Skeletal muscle tissue (tissue), 4 donors: ENCODE results near the gene BCDIN3D. TPM values are rescaled to one million over a fixed set of nuclear protein-coding genes. Genes with fewer than 3 reads are reported as not detected.

Source experiments
- H3K27ac ChIP-seq: one replicate; pipeline ENCODE4 v1.7.0; 2013; ENCODE audit warnings: mild to moderate bottlenecking, low read depth, low read length, inconsistent platforms
- H3K27me3 ChIP-seq, 3 donors: one replicate each; pipeline ENCODE4 v1.7.0; 2013; ENCODE audit warnings: low read length in 3 of 3; ENCODE audit not compliant: control insufficient read depth in 3 of 3, insufficient read depth in 3 of 3
- H3K36me3 ChIP-seq, 3 donors: one replicate each; pipeline ENCODE4 v1.7.0; 2013; ENCODE audit warnings: low read length in 3 of 3; ENCODE audit not compliant: control insufficient read depth in 3 of 3, insufficient read depth in 3 of 3
- H3K4me1 ChIP-seq, 3 donors: one replicate each; pipeline ENCODE4 v1.7.0; 2013; ENCODE audit warnings: low read length in 3 of 3, mild to moderate bottlenecking in 3 of 3; ENCODE audit not compliant: control insufficient read depth in 3 of 3, insufficient read depth in 3 of 3
- H3K4me3 ChIP-seq, 3 donors: one replicate each; pipeline ENCODE4 v1.7.0; 2013; ENCODE audit warnings: low read length in 3 of 3
- H3K9ac ChIP-seq, 3 donors: one replicate each; pipeline ENCODE4 v1.7.0; 2013; ENCODE audit warnings: low read length in 3 of 3, mild to moderate bottlenecking in 3 of 3, moderate library complexity in 2 of 3, low read depth in 1 of 3
- H3K9me3 ChIP-seq, 3 donors: one replicate each; pipeline ENCODE4 v1.7.0; 2013; ENCODE audit warnings: low read length in 3 of 3; ENCODE audit not compliant: control insufficient read depth in 3 of 3
- total RNA-seq: library from RNA; depleted of rRNA; stranded (reverse); fragments of >200 nt; gene quantifications from one replicate; pipeline ENCODE4 v1.2.3, GENCODE V29; 2014
- donor health status: Osteomylitis.

The BCDIN3D gene
- total RNA-seq, 1 donor from 2014 or later: 6.8 TPM

DNA sequence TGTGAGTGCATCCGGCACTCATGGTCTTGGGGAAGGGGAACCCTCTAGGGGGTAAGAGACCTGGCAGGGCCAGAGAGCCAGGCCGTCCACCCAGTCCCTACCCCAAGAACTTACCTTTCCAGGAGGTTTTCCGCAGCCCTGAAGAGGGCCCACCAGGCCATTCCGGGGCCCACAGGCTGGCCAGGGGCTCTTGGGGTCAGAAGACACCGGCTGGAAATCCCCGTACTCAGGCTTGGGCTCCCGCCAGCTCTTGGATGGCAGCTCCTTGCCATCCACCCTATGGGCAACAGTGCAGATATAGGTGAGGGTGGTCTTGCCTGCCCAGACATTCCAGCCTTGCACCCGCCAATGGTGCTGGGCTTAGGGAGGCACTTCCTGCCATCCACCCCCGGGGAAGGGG lies 49.3 kb downstream of the BCDIN3D start:
- Histone ChIP-seq H3K4me3 (no peak overlapping the region), H3K9me3 (no peaks in the 10 kb centered on the region), H3K36me3 (peaks cover 37 to 43% (median 42%) of the 10 kb centered on the region in 3 donors), H3K9ac (no peak overlapping the region), H3K4me1 (no peaks in the 10 kb centered on the region), H3K27me3 (no peaks in the 10 kb centered on the region), H3K27ac (no peak overlapping the region)

- Histone ChIP-seq H3K36me3 (peaks cover 32 to 37% (median 37%) of the 10 kb centered on the region in 3 donors), H3K27me3 (no peaks in the 10 kb centered on the region), H3K9me3 (no peaks in the 10 kb centered on the region), H3K9ac (no peak overlapping the region), H3K4me3 (no peak overlapping the region), H3K27ac (no peak overlapping the region), H3K4me1 (no peaks in the 10 kb centered on the region)
These were observed 49.8 kb downstream of the BCDIN3D start for GRCh38 chr12:49792976-49793580.

- Histone ChIP-seq H3K4me1 (no peaks in the 10 kb centered on the region), H3K27ac (no peak overlapping the region), H3K27me3 (no peaks in the 10 kb centered on the region), H3K9ac (no peak overlapping the region), H3K9me3 (no peaks in the 10 kb centered on the region), H3K36me3 (peaks cover 25 to 30% (median 30%) of the 10 kb centered on the region in 3 donors), H3K4me3 (no peak overlapping the region)
These were observed 50.5 kb downstream of the BCDIN3D start for GRCh38 chr12:49792181-49792970.

DNA sequence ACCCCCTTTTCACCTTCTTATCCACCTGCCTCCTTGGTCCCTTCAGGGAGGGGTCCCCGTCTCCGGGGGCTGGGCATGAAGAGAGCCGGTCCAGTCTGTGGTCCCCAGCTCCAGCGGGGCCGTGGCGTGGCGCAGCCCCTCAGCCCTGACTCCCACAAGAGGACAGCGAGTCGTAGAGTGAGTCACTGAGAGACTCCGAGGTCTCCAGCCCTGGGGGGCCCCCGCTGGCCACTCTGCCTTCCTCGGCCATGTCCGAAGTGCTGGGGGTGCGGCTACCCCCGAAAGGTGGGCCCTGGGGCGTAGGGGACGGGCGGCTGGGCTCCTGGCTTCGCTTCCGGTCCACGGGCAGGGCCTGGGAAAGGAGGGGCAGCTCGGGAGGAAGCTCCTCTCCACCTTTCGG lies 51.2 kb downstream of the BCDIN3D start:
- Histone ChIP-seq H3K9ac (no peak overlapping the region), H3K9me3 (no peaks in the 10 kb centered on the region), H3K27ac (no peak overlapping the region), H3K4me1 (no peaks in the 10 kb centered on the region), H3K4me3 (no peak overlapping the region), H3K27me3 (no peaks in the 10 kb centered on the region), H3K36me3 (peaks cover 18 to 29% (median 24%) of the 10 kb centered on the region in 3 donors)

DNA sequence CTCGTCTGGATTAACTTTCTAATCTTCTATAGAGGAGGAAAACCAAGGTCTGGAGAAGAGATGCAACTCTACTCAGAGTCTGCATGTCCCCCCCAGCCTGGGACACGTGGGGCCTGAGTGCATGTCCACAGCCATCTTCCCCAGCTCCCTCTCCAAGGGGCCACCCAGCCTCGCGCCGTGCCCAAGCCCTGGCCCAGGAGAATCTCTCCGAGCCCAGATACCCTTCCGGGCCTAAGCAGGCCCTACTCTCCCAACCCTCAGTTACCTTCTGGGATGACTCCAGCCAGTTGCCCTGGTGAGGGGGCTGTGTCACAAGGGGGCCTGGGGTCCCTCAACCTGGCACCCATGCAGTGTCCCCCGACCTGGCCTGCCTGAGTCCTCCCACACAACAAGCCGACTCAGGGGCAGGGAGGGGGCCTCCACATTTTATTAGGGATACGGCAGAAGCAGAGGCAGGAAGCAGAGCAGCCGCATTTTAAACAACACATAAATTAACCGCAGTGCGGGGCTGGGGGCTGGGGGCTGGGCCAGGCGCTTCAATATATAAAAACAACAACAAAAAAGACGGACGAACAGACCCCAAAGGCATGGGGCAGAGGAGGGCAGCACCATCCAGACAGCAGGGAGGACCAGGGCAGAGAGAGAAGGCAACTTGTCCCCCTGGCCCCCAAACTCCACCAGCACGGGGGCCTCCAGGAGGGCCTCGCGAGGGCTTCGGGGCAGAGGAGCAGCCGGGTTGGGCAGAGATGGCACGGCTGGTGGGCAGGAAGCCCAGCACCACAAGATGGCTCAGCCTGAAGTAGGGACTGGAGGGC lies 52.0 kb downstream of the BCDIN3D start:
- no peak overlapping the region for H3K4me3 ChIP-seq

GRCh38 chr12:49789992-49790391 lies 52.9 kb downstream of the BCDIN3D start:
- H3K4me3 ChIP-seq: no peak overlapping the region
- H3K27me3 ChIP-seq: no peaks in the 10 kb centered on the region
- no peak overlapping the region for H3K9ac ChIP-seq
- no peak overlapping the region for H3K27ac ChIP-seq
- H3K36me3 ChIP-seq: peaks cover 17 to 22% (median 18%) of the 10 kb centered on the region in 3 donors
- peaks cover 0 to under 1% (median under 1%) of the 10 kb centered on the region in 3 donors for H3K4me1 ChIP-seq
- H3K9me3 ChIP-seq: no peaks in the 10 kb centered on the region

More for the DNA sequence above, 52.0 kb downstream of the BCDIN3D start:
- Histone ChIP-seq H3K36me3 (peaks cover 17 to 22% (median 18%) of the 10 kb centered on the region in 3 donors), H3K9ac (no peak overlapping the region), H3K9me3 (no peaks in the 10 kb centered on the region), H3K27ac (no peak overlapping the region), H3K27me3 (no peaks in the 10 kb centered on the region), H3K4me1 (no peaks in the 10 kb centered on the region)

- H3K27ac ChIP-seq: no peak overlapping the region
- H3K4me3 ChIP-seq: no peak overlapping the region
- H3K9me3 ChIP-seq: no peaks in the 10 kb centered on the region
- H3K27me3 ChIP-seq: no peaks in the 10 kb centered on the region
- no peak overlapping the region for H3K9ac ChIP-seq
- H3K4me1 ChIP-seq: peaks cover 19 to 21% (median 19%) of the 10 kb centered on the region in 3 donors
- peaks cover 7 to 17% (median 11%) of the 10 kb centered on the region in 3 donors for H3K36me3 ChIP-seq
These were observed 55.2 kb downstream of the BCDIN3D start for GRCh38 chr12:49787672-49788071.

Other genes with a start within 250 kb of the BCDIN3D start
- gene FAM186B, start 237.5 kb downstream of the BCDIN3D start, total RNA-seq: not detected
- 7.3 TPM for gene PRPF40B, start 219.5 kb downstream of the BCDIN3D start, total RNA-seq
- gene FMNL3, start 135.7 kb downstream of the BCDIN3D start, total RNA-seq: 19.3 TPM
- 185 TPM for gene TMBIM6, start 101.5 kb downstream of the BCDIN3D start, total RNA-seq
- gene NCKAP5L, start 14.7 kb downstream of the BCDIN3D start, total RNA-seq: 19.3 TPM
- 1.6 TPM for gene FAIM2, start 60.8 kb upstream of the BCDIN3D start, total RNA-seq
- gene AQP2, start 107.6 kb upstream of the BCDIN3D start, total RNA-seq: not detected
- gene AQP5, start 118.8 kb upstream of the BCDIN3D start, total RNA-seq: 1.0 TPM
- 0.52 TPM for gene AQP6, start 129.8 kb upstream of the BCDIN3D start, total RNA-seq
- 23.5 TPM for gene RACGAP1, start 182.4 kb upstream of the BCDIN3D start, total RNA-seq
- 2.6 TPM for gene ASIC1, start 214.5 kb upstream of the BCDIN3D start, total RNA-seq
- gene SMARCD1, start 242.2 kb upstream of the BCDIN3D start, total RNA-seq: 19.3 TPM